ENCODE measurements around the gene PPIL1. TPM values are rescaled to one million over a fixed set of nuclear protein-coding genes. Genes with fewer than 3 reads are reported as not detected.

PPIL1 gene
- total and polyA plus RNA-seq, 2 of the 4 experiments (the other 2 are of a cell fraction): 28.4 to 58.4 TPM

DNA sequence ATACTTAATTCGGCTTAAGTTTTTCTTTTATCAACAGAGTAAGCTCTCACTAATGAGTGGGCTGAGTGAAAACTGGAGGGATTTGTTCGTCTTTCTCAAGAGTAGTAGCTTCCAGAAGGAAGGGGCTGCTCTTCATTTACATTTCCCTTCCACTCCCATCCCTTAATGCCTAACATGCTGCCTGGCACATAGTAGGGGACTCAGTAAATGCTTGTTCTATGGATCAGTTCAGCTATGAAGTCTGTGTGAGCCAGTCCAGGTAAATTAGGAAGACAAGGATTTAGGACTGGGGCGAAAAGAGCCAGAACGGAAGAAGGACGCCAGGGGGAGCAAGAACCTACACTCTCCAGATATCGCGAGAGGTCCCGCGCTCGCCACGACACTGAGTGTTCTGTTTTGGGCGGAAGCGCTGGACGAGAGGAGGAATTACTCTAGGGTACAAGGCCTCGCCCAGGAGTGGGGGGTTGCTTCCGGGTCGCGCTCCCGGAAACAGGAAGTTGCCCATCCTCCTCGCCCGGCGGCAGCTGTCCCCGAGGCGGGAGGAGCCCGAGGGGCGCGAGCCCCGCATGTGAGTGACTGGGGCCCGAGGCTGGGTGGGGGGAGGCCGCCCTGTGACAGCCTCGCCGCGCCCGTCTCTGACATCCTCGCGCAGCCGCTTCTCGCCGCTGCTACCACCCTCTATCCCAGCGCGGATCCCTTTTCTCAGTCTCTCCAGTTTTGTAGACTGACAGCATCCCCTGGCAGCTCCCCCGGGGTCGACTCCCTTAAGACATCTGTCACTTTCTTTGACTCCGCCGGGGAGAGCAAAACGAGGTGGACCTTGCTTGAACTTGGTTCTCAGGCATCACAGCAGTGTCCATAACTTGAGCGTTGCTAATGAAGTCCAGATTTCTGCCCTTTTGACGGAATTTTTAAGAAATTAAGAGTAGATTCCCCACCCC, 11.1 kb upstream of the PPIL1 start, which contains the start of gene C6orf89 (continued):
- TF ChIP-seq, protein P1, sequence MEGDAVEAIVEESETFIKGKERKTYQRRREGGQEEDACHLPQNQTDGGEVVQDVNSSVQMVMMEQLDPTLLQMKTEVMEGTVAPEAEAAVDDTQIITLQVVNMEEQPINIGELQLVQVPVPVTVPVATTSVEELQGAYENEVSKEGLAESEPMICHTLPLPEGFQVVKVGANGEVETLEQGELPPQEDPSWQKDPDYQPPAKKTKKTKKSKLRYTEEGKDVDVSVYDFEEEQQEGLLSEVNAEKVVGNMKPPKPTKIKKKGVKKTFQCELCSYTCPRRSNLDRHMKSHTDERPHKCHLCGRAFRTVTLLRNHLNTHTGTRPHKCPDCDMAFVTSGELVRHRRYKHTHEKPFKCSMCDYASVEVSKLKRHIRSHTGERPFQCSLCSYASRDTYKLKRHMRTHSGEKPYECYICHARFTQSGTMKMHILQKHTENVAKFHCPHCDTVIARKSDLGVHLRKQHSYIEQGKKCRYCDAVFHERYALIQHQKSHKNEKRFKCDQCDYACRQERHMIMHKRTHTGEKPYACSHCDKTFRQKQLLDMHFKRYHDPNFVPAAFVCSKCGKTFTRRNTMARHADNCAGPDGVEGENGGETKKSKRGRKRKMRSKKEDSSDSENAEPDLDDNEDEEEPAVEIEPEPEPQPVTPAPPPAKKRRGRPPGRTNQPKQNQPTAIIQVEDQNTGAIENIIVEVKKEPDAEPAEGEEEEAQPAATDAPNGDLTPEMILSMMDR (conservative IDR thresholded peaks at IDR 0.05; ENCODE audit: low read depth, low read length): peak; percentile 88
- no peak for TF ChIP-seq RFX5 (IDR thresholded peaks at IDR 0.05; ENCODE audit: low read depth, low read length)
- no peak for TF ChIP-seq RCOR1 (IDR thresholded peaks at IDR 0.05; ENCODE audit: insufficient replicate concordance, low read length)

Data from IMR-90 (cell line).